GM21360 (cell line): ENCODE results near the gene GRID2.
"Not testable (repeated sequence)": the region's sequence is repeated elsewhere in the genome, so short reads cannot be mapped to it uniquely, and the experiment has no call there.

ENCODE experiments used
- ATAC-seq: cut with Tn5 transposase; IDR thresholded peaks from one replicate; pipeline ENCODE4 v1.9.1; 2021; ENCODE audit warnings: mild to moderate bottlenecking, moderate library complexity; ENCODE audit not compliant: unreplicated experiment

The GRID2 gene

DNA sequence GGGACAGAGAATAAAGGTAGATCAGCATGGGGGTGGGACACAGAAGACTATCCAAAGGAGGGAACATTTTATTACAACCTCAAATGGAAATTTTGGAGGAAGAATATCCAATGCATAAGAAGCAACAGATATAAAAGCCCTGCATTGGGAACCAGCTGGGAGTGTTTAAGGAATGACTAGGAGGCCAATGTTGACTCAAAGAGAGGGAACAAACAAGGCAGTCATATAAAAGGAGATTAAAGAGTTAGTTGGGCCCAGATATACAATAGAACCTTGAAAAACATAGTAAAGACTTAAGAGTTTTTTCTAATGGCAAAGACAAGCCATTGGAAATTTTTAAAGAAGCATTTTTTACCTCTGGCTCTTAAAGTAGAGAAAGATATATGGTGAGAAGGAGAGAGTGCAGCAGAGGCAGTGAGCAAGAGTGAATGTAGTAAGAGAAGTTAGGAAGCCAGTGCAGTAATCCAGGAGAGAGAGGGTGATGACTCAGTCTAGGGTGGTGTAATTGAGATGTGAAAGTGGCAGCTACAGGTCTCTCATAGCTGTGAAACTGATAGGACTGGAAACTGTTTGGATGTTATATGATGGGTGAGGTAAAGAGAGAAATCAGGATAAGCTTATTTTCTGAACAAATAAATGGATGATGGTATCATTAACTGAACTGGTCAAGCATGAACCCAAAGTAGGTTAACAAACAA is 1342.6 kb downstream of the GRID2 start:
- ATAC-seq, result peak; percentile 74

DNA sequence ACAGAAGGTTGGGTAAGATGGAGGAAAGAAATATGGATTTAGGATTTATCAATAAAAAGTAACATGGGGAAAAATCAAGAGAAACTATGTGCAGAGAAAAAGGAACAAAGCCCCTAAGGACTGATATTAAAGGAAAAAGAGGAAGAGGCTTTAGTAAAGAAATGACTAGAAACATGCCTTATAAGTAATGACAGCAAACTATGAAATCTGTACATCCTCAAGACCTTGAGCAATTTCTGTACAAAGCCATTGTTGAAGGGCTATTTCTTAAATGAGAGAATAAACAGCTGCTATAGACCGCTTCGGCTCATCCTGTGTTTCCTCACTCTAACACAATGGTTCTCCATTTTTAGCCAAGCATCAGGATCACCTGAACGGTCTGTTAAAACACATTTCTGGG is 1344.5 kb downstream of the GRID2 start:
- ATAC-seq, result peak; percentile 36

DNA sequence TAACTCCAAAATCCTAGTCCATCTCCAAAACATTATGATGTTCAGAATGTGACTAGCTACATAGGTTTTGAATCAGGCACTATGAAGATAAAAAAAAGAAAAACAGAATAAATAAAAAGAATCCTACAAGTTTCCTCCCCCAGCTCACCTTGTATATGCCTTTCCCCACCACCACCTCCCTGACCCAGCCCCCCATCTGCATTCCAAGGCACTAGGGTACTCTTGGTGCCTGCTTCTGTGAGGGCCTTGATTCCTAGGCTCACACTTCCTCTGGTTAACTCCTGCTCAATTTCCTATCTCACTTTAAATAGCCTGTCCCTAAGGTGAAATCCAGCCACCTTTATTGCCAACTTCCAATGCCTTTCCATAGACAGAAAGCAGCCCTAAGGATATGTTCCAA is 1346.1 kb downstream of the GRID2 start:
- ATAC-seq, result no peak

DNA sequence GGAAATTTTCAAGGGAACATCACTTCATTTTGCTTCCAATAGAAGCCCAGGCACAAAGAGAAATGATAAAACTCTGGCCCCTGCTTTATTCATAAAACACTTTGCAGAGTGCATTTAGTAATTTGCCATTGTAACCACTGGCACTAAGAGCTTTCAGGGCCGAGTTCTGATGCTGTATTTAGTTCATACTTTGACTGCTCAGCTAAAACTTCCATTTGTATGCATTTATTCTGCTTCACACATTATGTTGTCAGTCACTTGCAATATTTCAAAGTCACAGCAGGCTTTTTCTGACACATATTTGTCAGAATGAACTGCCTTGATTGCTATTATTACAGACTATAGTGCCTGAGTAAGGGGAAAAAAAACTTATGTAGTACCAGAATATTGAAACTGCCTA is 1350.4 kb downstream of the GRID2 start:
- no peak for ATAC-seq

DNA sequence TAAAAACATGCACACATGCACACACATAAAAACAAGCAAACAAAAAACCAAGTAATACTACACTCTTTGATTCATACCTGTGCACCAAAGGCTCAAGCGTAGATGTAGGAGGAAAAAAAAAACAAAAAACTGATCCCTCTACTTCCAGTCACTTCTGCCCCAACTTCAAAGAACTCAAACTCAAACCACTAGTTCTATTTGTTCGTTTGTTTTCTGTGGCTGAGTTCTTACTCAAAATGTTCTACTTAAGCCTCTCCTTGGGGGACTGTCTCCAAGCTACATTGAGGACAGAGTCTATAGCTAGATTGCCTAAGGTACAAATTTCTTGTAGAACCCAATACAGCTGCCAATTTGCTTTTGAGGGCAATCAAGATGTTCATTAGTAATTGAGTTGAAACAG is 1353.8 kb downstream of the GRID2 start:
- ATAC-seq, result no peak

DNA sequence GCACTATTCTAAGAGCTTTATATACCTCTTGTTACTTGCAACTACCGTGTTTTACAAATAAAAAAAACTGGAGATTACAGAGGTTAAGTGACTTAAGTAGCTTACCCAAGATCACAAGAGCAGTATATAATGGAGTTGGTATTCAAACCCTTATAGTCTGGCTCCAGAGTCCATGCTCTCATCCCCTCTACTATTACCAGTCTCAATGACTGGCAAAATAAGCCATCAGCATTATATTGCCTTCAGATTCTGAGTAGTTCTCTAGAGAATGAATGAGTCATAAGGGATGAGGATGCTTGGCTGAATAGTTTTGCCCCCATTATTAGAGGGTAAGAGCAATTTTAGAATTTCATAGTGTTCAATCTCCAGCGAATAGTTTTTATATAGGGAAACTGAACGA is 1354.7 kb downstream of the GRID2 start:
- no peak for ATAC-seq

DNA sequence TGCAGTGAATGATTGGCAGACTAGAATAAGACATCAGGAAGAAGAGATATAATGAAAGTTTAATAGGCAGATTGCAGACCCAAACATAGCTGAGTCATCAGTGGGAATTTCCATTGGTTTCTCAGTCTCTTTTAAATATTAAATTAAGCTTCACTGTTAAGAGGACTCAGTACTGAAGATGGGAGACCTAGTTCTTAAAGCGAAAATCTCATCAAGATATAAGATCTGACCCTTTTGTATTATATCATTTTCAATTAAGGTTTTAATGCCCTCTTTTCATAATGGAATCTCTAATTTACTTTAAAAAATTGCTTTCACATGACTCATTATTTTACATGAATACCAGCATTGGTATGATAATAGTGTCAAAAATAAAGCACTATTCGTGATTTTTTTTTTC is 1355.9 kb downstream of the GRID2 start:
- ATAC-seq, result no peak

DNA sequence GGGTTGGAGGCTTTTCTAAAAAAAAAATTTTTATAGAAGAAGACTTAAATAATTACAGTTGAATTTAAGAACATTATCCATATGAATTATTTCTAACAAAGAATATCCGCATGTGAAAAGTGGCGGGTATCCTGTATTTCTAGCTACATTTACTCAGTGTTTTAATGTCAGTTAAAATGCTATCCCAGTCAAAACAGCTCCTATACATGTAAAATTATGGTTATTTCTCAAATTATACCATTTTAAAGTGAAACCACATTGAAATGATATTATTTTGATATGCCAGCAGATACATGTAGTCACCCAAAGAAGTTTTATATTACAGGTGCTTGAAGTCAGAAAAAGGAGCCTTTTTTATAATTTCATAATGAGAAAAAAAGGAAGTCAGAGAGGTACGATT is 1356.3 kb downstream of the GRID2 start:
- ATAC-seq, result no peak

DNA sequence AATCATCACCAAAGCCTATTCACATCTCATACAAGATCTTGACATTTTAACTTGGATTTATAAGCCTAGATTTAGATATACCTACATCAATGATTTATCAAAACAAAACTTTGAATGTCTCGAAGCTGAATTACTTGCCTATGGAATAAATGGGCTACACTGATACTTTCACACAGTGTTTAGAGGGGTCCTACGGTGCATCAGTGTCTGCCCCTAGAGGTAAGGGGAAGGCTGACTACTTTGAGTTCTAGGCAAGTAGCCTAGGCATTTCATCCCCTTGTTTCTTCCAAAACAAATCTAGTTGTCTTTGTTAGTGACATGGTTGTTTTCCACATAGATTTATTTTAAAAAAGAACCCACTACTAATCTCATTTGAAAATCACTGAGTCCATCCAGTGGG is 1366.7 kb downstream of the GRID2 start:
- no peak for ATAC-seq

DNA sequence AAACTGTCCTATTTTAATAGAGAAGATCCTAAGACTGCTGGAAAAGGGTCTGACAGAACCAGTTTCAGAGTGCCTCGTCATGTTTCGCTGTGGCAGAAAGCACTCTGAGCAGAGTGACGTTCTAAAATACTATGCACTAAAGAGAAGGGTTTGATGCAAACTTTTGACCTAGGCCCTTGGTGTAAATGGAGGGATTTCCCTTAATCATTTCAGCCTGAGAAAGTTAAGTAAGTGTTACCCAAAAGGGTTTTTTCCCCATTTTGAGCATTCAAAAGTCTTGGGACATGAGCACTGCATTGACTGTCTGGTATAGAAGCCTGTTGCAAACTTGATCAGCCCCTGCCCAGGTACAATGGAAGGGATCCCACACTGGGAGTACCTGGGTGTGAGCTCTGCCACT is 1367.3 kb downstream of the GRID2 start:
- ATAC-seq, result no peak

DNA sequence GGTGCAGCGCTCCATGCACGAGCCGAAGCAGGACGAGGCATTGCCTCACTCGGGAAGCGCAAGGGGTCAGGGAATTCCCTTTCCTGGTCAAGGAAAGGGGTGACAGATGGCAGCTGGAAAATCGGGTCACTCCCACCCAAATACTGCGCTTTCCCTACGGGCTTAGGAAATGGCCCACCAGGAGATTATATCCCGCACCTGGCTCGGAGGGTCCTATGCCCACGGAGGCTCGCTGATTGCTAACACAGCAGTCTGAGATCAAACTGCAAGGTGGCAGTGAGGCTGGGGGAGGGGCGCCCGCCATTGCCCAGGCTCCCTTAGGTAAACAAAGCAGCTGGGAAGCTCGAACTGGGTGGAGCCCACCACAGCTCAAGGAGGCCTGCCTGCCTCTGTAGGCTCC is 1373.2 kb downstream of the GRID2 start:
- ATAC-seq, result not testable (repeated sequence)

DNA sequence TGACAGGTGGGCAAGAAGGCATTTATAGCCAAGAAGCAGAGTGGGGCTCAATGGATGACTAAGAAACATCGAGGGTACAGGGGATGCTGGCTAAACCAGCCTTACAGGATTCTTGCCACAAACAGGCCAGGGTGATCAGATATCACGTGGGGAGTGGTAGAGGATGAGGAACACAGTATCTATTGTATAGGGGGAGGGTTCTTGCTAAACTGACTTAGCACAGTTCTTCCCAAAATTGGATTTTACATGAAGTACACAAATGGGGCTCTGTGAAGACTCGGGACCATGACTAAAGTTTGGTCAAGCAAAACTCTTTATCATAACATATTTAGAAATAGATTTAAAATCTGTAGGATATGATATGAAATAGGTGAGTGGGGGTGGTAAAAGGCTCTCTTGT is 1380.8 kb downstream of the GRID2 start:
- ATAC-seq, result no peak

DNA sequence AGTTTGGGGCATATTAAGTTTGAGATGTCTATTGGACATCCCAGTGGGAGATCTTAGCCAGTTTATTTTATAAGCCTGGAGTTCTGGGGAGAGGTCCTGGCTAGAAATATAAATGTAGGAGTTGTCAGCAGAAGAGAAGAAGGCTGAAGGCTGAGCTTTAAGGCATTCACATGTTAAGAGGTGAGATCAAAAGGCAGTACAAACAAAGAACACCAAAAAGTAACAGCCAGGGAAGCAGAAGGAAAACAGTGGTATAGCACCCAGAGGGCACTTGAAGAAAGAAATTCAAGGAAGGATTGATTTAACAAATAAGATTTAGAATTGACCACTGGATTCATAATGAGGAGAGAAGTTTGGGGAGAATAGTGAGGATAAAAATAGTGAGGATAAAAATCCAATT is 1383.5 kb downstream of the GRID2 start:
- ATAC-seq, result no peak

DNA sequence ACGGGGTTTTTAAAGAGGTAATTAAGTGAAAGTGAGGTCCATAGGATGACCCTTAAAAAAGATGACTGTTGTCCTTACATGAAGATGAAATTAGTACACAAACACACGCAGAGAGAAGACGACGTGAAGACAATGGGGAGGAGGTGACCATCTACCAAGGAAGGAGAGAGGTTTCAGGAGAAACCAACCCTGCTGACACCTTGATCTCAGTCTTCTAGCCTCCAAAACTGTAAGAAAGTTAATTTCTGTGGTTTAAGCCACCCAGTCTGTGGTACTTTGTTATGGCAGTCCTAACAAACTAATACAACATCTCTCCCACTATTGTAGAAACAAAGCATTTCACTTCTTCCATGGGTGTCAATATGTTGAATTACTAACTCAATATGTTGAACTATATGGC is 1385.2 kb downstream of the GRID2 start:
- ATAC-seq, result no peak

DNA sequence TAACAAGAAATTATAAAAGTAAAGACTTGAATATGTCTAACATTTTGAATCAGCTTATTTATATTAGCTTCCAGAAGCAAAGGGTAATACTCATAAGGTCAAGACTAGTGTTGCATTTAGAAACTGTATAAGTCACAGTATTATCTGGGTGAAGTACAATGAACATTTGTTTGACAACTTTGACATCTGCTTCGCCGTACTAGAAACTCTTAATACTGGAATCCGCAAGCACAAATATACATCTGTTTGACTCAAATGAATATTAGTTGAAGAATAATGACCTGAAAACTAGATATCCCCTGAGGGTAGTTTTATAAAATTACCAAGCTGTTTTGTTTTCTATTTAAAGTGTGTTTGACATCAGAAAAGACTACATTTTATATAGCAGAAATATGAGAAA is 1389.4 kb downstream of the GRID2 start:
- no peak for ATAC-seq

DNA sequence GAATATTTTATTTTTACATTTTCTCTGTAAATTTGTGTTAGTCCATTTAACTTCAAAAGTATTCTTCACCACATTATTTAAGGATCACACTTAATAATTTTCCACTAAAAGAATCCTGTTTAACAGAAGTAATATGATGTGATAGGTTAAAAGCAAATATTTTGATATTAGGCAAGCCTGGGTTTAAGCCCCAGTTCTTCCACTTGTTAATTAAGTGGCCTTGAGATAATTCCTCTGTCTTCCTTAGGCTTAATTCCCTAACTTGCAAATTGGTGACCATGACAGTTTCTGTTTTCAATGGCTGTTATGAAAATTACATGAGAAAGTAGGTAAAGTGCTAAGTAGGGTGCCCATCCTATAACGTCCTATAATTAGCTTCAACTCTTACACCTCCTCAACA is 1394.9 kb downstream of the GRID2 start:
- no peak for ATAC-seq

DNA sequence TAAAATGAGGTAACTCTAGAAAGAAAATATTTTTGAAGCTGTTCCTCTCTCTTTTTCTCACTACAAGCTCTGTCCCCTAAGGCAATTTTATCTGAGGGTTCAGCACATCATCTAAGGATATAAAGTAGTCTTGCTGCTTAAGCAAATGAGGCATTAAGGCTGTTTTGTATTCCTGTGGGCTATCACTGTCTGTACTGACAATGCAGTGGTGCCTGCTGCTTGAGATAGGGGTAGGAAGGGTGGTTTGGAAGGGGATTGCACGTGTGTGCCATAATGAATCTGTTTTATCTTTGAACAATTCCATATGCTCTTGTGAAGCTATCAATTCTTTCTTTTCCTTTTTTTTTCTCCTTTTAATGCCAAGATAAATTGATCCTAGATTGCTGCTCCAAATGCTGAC is 1396.8 kb downstream of the GRID2 start:
- no peak for ATAC-seq

DNA sequence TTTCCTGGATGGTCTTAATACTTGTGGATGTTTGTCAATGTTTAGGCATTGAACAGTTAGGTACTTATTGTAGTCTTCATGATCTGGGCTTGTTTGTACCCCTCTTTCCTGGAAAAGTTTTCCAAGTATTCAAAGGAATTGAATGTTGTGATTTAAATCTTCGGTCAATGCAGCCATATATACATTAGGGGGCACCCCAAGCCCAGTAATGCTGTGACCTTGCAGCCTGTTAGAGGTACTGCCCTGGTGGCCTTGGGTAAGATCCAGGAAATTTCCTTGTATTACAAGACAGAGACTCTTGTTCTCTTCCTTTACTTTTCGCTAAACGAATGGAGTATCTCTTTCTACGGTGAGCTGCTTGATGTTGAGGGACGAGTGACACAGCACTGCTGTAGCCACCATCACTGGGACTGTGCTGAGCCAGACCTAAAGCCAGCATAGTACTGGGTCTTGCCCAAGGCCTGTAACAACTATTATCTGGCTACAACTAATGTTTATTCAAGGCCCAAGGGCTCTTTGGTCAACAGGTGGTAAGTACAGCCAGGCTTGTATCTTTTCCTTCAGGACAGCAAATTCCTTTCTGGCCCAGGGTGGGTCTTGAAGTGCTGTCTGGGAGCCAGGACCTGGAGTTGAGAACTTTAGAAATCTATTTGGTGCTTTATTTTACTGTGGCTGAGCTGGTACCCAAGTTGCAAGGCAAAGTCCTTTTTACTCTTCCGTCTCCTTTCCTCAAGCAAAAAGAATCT is 1406.5 kb downstream of the GRID2 start:
- peak; percentile 88 for ATAC-seq

DNA sequence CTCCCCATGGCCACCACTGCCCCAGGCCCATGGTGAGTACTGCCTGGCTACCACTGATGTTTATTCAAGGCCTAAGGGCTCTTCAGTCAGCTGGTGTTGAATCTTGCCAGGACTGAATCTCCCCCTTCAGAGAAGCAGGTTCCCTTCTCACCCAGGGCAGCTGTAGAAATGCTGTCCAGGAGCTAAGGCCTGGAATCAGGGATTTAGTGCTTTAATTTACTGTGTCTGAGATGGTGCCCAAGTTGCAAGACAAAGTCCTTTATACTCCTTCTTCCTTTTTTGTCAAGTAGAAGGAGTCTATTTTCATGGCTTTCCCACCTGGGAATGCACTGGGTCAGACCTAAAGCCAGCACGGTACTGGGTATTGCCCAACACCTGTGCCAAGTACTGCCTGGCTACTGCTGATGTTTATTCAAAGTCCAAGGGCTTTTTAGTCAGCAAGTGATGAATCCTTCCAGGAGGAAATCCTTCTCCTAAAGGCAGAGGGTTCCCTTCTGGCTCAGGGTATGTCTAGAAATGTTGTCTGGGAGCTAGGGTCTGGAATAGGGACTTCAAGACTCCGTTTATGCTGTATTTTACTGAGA is 1407.2 kb downstream of the GRID2 start:
- ATAC-seq, result no peak

DNA sequence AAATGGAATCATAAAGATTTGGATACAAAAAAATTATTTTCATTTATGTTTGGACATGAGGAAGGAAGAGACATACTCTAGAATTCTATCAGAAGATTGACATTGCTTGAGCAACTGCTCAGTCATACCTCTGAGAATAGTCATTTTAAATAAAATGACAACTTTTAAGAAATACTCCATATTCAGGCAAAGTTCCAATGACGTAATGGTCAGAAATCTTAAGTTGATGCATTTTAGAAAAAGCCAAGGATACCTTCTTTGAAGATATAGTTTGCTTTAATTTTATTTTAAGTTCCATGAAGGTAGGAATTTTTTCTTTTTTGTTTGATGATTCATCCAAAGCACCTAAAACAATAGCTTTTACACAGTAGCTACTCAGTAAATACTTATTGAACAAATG is 1414.5 kb downstream of the GRID2 start:
- ATAC-seq, result no peak

DNA sequence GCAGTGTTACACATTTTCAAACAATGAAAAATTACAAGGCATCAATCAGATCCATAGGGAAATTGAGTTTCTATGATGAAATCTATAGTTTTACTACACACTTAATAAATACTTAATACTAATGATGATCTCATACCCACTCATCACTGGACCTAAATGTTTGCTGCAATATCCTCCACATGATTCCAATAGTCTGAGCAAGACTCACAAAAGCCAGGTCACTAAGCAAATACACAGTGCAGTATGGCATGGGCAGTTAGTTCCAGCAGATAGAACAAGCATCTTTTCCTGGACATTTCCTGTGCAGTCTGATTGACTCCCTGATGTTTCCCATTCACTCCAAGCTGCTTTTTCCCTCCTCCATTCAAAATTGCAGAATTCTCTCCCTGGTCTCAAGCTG is 1415.8 kb downstream of the GRID2 start:
- ATAC-seq, result no peak

DNA sequence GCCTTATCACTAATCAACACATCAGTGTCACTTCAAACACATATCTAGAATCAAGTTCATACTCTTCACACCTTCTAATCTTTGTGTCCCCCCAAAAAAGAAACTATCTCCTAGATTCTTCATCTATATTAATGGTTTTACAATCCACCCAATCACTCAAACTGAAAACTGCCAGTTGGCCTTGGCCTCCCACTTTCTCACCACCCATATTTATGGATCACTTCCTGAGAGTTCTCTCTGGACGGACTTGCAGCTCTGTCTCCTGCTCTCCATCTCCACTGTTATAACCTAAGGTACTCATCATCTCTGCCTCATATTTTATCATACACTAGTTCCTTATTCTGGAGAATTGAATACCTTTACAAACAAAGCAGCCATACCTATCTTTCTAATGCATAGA is 1418.7 kb downstream of the GRID2 start:
- ATAC-seq, result no peak
